Esophagus squamous epithelium (tissue), 5 donors: ENCODE measurements around the gene CTSO. TPM values are rescaled to one million over a fixed set of nuclear protein-coding genes. Genes with fewer than 3 reads are reported as not detected.

Source experiments
- DNase-seq: peaks from one replicate; lab custom pipeline; 2025; lab: John Stamatoyannopoulos, UW
- H3K27ac ChIP-seq, 4 donors: fragments of 200-600 bp; sonication (generic); one replicate each; pipeline ENCODE4 v1.5.1; 2016 to 2019; ENCODE audit warnings: mild to moderate bottlenecking in 1 of 4
- H3K27me3 ChIP-seq, 4 donors: fragments of 200-600 bp; sonication (generic); 1 replicate in 3 of 4; 2 replicates in 1 of 4; pipeline versions ENCODE4 v1.5.1 to v1.6.0; 2017 to 2021; ENCODE audit warnings: antibody characterized with exemption in 1 of 4
- H3K36me3 ChIP-seq, 3 donors: fragments of 200-600 bp; sonication (generic); one replicate each; pipeline ENCODE4 v1.5.1; 2016 to 2019
- H3K4me1 ChIP-seq, 3 donors: fragments of 200-600 bp; sonication (generic); one replicate each; pipeline ENCODE4 v1.5.1; 2017 to 2019
- H3K4me3 ChIP-seq, 4 donors: fragments of 200-600 bp; sonication (generic); 1 replicate in 3 of 4; 2 replicates in 1 of 4; pipeline ENCODE4 v1.5.1; 2016 to 2019; ENCODE audit warnings: mild to moderate bottlenecking in 2 of 4, moderate library complexity in 1 of 4
- H3K9me3 ChIP-seq, 3 donors: fragments of 200-600 bp; sonication (generic); one replicate each; pipeline ENCODE4 v1.5.1; 2016 to 2019
- POLR2A ChIP-seq, 4 donors: fragments of 450-650 bp; IDR thresholded peaks; one replicate each; pipeline ENCODE4 v1.6.1; 2017; ENCODE audit warnings: antibody characterized with exemption in 4 of 4, mild to moderate bottlenecking in 4 of 4, moderate library complexity in 3 of 4
- WGBS, 2 donors: methylation state at CpG; one replicate each; pipeline ENCODE4 v1.1.5; 2018; 5-methylcytosine and 5-hydroxymethylcytosine counted together
- intact Hi-C: fragments of 100-400 bp; cut with DNase I; formaldehyde crosslinking; loops from one replicate; pipeline ENCODE4 v1.15.0; 2022
- total RNA-seq, 4 donors: library from RNA; depleted of rRNA; stranded (reverse); fragments of >200 nt; gene quantifications; one replicate each; pipeline ENCODE4 v1.1.0, GENCODE V29; 2016
- TF ChIP-seq, protein P1 (sequence below), 6 experiments: fragments of 450-650 bp in 4 of 6; fragments of 200-600 bp in 2 of 6; sonication (generic) in 2 of 6; IDR thresholded peaks; one replicate each; pipeline ENCODE4 v1.5.1; 2016 to 2019; ENCODE audit warnings: antibody characterized with exemption in 6 of 6, mild to moderate bottlenecking in 4 of 6, moderate library complexity in 4 of 6
- donor health status: DM: yes; HTN: yes; CAD: no.

CTSO gene
- total RNA-seq, 4 donors from 2014 or later: 1.6 to 11.3 (median 6.7) TPM

GRCh38 chr4:155909615-155910226 is 43.9 kb downstream of the CTSO start:
- DNase-seq: no peak
- Histone ChIP-seq H3K27ac (no peak overlapping the region), H3K9me3 (no peaks in the 10 kb centered on the region), H3K4me3 (no peak overlapping the region), H3K36me3 (no peaks in the 10 kb centered on the region), H3K27me3 (no peaks in the 10 kb centered on the region), H3K4me1 (peaks cover 0 to 9% (median 0%) of the 10 kb centered on the region in 3 donors)
- intact Hi-C loops: no loop called here
- WGBS, 2 donors: 86 to 88% methylated on average over 3 of the region's 3 CpGs
- TF ChIP-seq, protein P1, sequence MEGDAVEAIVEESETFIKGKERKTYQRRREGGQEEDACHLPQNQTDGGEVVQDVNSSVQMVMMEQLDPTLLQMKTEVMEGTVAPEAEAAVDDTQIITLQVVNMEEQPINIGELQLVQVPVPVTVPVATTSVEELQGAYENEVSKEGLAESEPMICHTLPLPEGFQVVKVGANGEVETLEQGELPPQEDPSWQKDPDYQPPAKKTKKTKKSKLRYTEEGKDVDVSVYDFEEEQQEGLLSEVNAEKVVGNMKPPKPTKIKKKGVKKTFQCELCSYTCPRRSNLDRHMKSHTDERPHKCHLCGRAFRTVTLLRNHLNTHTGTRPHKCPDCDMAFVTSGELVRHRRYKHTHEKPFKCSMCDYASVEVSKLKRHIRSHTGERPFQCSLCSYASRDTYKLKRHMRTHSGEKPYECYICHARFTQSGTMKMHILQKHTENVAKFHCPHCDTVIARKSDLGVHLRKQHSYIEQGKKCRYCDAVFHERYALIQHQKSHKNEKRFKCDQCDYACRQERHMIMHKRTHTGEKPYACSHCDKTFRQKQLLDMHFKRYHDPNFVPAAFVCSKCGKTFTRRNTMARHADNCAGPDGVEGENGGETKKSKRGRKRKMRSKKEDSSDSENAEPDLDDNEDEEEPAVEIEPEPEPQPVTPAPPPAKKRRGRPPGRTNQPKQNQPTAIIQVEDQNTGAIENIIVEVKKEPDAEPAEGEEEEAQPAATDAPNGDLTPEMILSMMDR (IDR thresholded peaks at IDR 0.05): no peak
- TF ChIP-seq POLR2A (IDR thresholded peaks at IDR 0.05): no peak

DNA sequence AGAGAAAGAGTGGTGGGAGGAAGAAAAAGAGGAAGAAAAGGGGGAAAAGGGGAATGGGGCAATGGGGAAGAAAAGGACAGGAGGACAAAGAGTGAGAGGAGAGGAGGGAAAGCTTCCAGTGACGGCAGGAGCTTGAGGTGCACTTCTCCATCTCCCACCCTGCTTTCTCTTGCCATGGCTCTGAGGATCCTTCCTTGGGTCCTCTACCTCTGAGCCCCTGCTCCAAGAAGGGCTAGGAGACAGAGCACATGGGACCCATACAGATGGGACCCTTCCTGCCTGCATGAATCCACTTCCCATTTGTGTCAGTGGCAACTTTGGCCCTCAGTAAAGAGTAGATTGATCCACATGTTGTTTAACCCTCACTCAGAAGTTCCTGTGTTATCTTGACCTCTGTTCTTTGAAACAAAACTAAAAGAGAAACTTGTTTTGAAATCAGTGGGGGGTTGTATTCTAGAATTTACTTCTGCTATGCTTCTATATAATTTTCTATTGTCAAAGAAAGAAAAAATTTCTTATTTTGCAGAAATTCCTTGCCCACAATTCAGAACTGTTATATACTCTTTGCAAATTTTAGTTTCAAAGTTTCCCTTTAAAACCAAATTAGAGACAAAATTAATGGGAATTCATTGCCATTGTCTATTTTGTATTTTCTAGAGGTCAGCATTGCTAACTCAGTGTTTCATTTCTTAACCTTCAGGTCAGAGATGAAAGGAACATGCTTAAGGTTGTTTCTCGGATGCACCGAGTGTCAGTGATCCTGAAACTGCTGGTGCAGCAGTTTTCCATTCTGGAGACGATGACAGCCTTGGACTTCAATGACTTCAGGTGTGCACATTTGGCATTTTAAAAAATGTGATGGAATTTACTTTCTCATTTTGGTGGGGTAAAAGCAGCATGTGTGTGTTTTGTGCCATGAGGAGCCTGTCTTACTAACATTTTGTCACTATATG is 45.2 kb downstream of the CTSO start:
- Histone ChIP-seq H3K9me3 (no peaks in the 10 kb centered on the region), H3K27ac (no peak overlapping the region), H3K27me3 (no peaks in the 10 kb centered on the region), H3K36me3 (no peaks in the 10 kb centered on the region), H3K4me1 (peaks cover 0 to 9% (median 0%) of the 10 kb centered on the region in 3 donors), H3K4me3 (no peak overlapping the region)
- WGBS, 2 donors: 80 to 92% methylated on average over 4 of the region's 4 CpGs
- TF ChIP-seq POLR2A (IDR thresholded peaks at IDR 0.05): no peak
- TF ChIP-seq, protein P1 (IDR thresholded peaks at IDR 0.05): no peak
- intact Hi-C loops: no loop called here
- DNase-seq: no peak

GRCh38 chr4:155907556-155907955 is 46.1 kb downstream of the CTSO start:
- no peak overlapping the region for H3K27ac ChIP-seq
- no peaks in the 10 kb centered on the region for H3K27me3 ChIP-seq
- intact Hi-C loops: no loop called here
- H3K9me3 ChIP-seq: no peaks in the 10 kb centered on the region
- TF ChIP-seq POLR2A (IDR thresholded peaks at IDR 0.05): no peak
- TF ChIP-seq, protein P1 (IDR thresholded peaks at IDR 0.05): no peak
- no peak overlapping the region for H3K4me3 ChIP-seq
- no peak for DNase-seq
- WGBS, 2 donors: 70 to 89% methylated on average over 1 of the region's 1 CpG
- no peaks in the 10 kb centered on the region for H3K36me3 ChIP-seq
- H3K4me1 ChIP-seq: peaks cover 0 to 9% (median 0%) of the 10 kb centered on the region in 3 donors

GRCh38 chr4:155906554-155907247 is 47.0 kb downstream of the CTSO start:
- Histone ChIP-seq H3K4me3 (no peak overlapping the region), H3K36me3 (no peaks in the 10 kb centered on the region), H3K4me1 (peaks cover 0 to 9% (median 0%) of the 10 kb centered on the region in 3 donors), H3K9me3 (no peaks in the 10 kb centered on the region), H3K27ac (no peak overlapping the region), H3K27me3 (no peaks in the 10 kb centered on the region)
- no peak for DNase-seq
- intact Hi-C loops: no loop called here
- TF ChIP-seq, protein P1 (IDR thresholded peaks at IDR 0.05): no peak
- TF ChIP-seq POLR2A (IDR thresholded peaks at IDR 0.05): no peak
- WGBS, 2 donors: 25 to 35% methylated on average over 6 of the region's 6 CpGs
